ENCODE results near the gene WASL.
"Not testable (repeated sequence)": the region's sequence is repeated elsewhere in the genome, so short reads cannot be mapped to it uniquely, and the experiment has no call there.

WASL gene

GRCh38 chr7:123729218-123729578 lies 19.6 kb downstream of the WASL start:
- no peak for DNase-seq

GRCh38 chr7:123727071-123727837 lies 21.5 kb downstream of the WASL start:
- DNase-seq = peak; percentile 90

- DNase-seq = no peak
These were observed 23.1 kb downstream of the WASL start for GRCh38 chr7:123725586-123726171.

- peak; percentile 81 for DNase-seq
These were observed 24.0 kb downstream of the WASL start for GRCh38 chr7:123724817-123725253.

- no peak for DNase-seq
These were observed 24.9 kb downstream of the WASL start for GRCh38 chr7:123723913-123724312.

GRCh38 chr7:123720527-123720926 lies 28.3 kb downstream of the WASL start:
- not testable (repeated sequence) for DNase-seq

GRCh38 chr7:123719197-123719721 lies 29.5 kb downstream of the WASL start:
- DNase-seq = no peak

GRCh38 chr7:123718773-123719172 lies 30.0 kb downstream of the WASL start:
- DNase-seq = no peak

- no peak for DNase-seq
These were observed 31.1 kb downstream of the WASL start for GRCh38 chr7:123717689-123718088.

GRCh38 chr7:123716877-123717276 lies 31.9 kb downstream of the WASL start:
- DNase-seq = no peak

GRCh38 chr7:123715799-123716198 lies 33.0 kb downstream of the WASL start:
- no peak for DNase-seq

GRCh38 chr7:123715198-123715597 lies 33.6 kb downstream of the WASL start:
- DNase-seq = no peak

- DNase-seq = no peak
These were observed 34.3 kb downstream of the WASL start for GRCh38 chr7:123714296-123715080.

GRCh38 chr7:123712619-123713018 lies 36.2 kb downstream of the WASL start:
- DNase-seq = peak; percentile 49

GRCh38 chr7:123711832-123712293 lies 36.9 kb downstream of the WASL start:
- no peak for DNase-seq

GRCh38 chr7:123710683-123711082 lies 38.1 kb downstream of the WASL start:
- DNase-seq = no peak

GRCh38 chr7:123709525-123709924 lies 39.3 kb downstream of the WASL start:
- no peak for DNase-seq

GRCh38 chr7:123705211-123705901 lies 43.4 kb downstream of the WASL start:
- no peak for DNase-seq

GRCh38 chr7:123695944-123696677 lies 52.7 kb downstream of the WASL start:
- DNase-seq = no peak

GRCh38 chr7:123692471-123692877 lies 56.3 kb downstream of the WASL start:
- no peak for DNase-seq

GRCh38 chr7:123690550-123690949 lies 58.3 kb downstream of the WASL start:
- DNase-seq = no peak

- DNase-seq = no peak
These were observed 59.6 kb downstream of the WASL start for GRCh38 chr7:123689250-123689649.

Data from fibroblast of skin of scalp (primary cell).